CD14-positive monocyte (primary cell): Measurements from ENCODE around the gene IRF6. TPM values are rescaled to one million over a fixed set of nuclear protein-coding genes. Genes with fewer than 3 reads are reported as not detected.
A peak's percentile ranks its signal among the peaks of the same experiment; 100 is the strongest.

Source experiments
- DNase-seq, 3 donors: peaks; one replicate each; pipeline ENCODE4 v3.0.0-alpha.2; 2011 to 2022
- H2AFZ ChIP-seq: 2 replicates; pipeline ENCODE4 v1.6.0; 2012; ENCODE audit warnings: mild to moderate bottlenecking, low read depth, low read length, inconsistent platforms; ENCODE audit not compliant: insufficient read depth, poor library complexity, severe bottlenecking
- H3K27ac ChIP-seq, 2 donors: 1 replicate in 1 of 2; 2 replicates in 1 of 2; pipeline ENCODE4 v1.5.1; 2012 to 2013; ENCODE audit warnings: low read length in 2 of 2, control low read depth in 1 of 2, inconsistent platforms in 1 of 2, low read depth in 1 of 2, mild to moderate bottlenecking in 1 of 2
- H3K27me3 ChIP-seq, 2 donors: one replicate each; pipeline versions ENCODE4 v1.6.0 to v1.6.1; 2011 to 2013; ENCODE audit warnings: low read length in 2 of 2; ENCODE audit not compliant: control insufficient read depth in 2 of 2, insufficient read depth in 2 of 2
- H3K36me3 ChIP-seq, 2 donors: replicated peaks in 1 of 2; 1 replicate in 1 of 2; 2 replicates in 1 of 2; pipeline versions ENCODE4 v1.5.1 to v1.6.1; 2012 to 2013; ENCODE audit warnings: low read length in 2 of 2, control low read depth in 1 of 2, inconsistent platforms in 1 of 2, mild to moderate bottlenecking in 1 of 2; ENCODE audit not compliant: insufficient read depth in 2 of 2, control insufficient read depth in 1 of 2
- H3K4me1 ChIP-seq, 2 donors: 1 replicate in 1 of 2; 2 replicates in 1 of 2; pipeline versions ENCODE4 v1.5.1 to v1.6.1; 2012 to 2013; ENCODE audit warnings: low read length in 2 of 2, control low read depth in 1 of 2, inconsistent platforms in 1 of 2, mild to moderate bottlenecking in 1 of 2, moderate library complexity in 1 of 2; ENCODE audit not compliant: insufficient read depth in 2 of 2, control insufficient read depth in 1 of 2
- H3K4me2 ChIP-seq: replicated peaks from 2 replicates; pipeline ENCODE3; 2012; ENCODE audit warnings: low read length, moderate library complexity, mild to moderate bottlenecking; ENCODE audit not compliant: poor library complexity, severe bottlenecking; ENCODE audit errors: extremely low read depth
- H3K4me3 ChIP-seq, 3 experiments: fragments of 200-600 bp in 1 of 3; sonication (generic) in 1 of 3; replicated peaks in 1 of 3; 1 replicate in 2 of 3; 2 replicates in 1 of 3; pipeline ENCODE4 v1.5.1; 2011 to 2013; ENCODE audit warnings: low read length in 3 of 3, mild to moderate bottlenecking in 3 of 3, control low read depth in 2 of 3, low read depth in 2 of 3, inconsistent platforms in 1 of 3, moderate library complexity in 1 of 3
- H3K79me2 ChIP-seq: 2 replicates; pipeline ENCODE4 v1.6.0; 2012; ENCODE audit warnings: mild to moderate bottlenecking, control low read depth, inconsistent platforms, low read length, moderate library complexity; ENCODE audit not compliant: insufficient read depth
- H3K9ac ChIP-seq: 2 replicates; pipeline ENCODE4 v1.6.0; 2017; ENCODE audit warnings: low read length, mild to moderate bottlenecking; ENCODE audit not compliant: insufficient read depth, poor library complexity, severe bottlenecking
- H3K9me3 ChIP-seq, 2 donors: replicated peaks in 1 of 2; 1 replicate in 1 of 2; 2 replicates in 1 of 2; pipeline versions ENCODE4 v1.5.1 to v1.6.1; 2012 to 2013; ENCODE audit warnings: low read length in 2 of 2, control low read depth in 1 of 2; ENCODE audit not compliant: control insufficient read depth in 1 of 2, insufficient read depth in 1 of 2
- H4K20me1 ChIP-seq: 2 replicates; pipeline ENCODE4 v1.6.0; 2012; ENCODE audit warnings: mild to moderate bottlenecking, low read length, control low read depth, moderate library complexity; ENCODE audit not compliant: insufficient read depth
- H3K27ac Mint-ChIP-seq, 7 donors: one replicate each; pipeline ENCODE4 v1.8.0; 2020; ENCODE audit warnings: mild to moderate bottlenecking in 7 of 7, mixed read lengths in 7 of 7, moderate library complexity in 6 of 7, inconsistent platforms in 2 of 7
- H3K27me3 Mint-ChIP-seq, 3 donors: one replicate each; pipeline ENCODE4 v1.8.0; 2021 to 2022; ENCODE audit warnings: low read depth in 3 of 3, mild to moderate bottlenecking in 3 of 3, mixed read lengths in 3 of 3, moderate library complexity in 3 of 3, inconsistent platforms in 1 of 3
- H3K36me3 Mint-ChIP-seq, 2 donors: one replicate each; pipeline ENCODE4 v1.8.0; 2020; ENCODE audit warnings: mixed read lengths in 2 of 2, inconsistent platforms in 1 of 2, mild to moderate bottlenecking in 1 of 2
- H3K4me1 Mint-ChIP-seq: one replicate; pipeline ENCODE4 v1.8.0; 2020; ENCODE audit warnings: mild to moderate bottlenecking, mixed read lengths
- H3K4me3 Mint-ChIP-seq, 2 donors: one replicate each; pipeline ENCODE4 v1.8.0; 2020; ENCODE audit warnings: mild to moderate bottlenecking in 2 of 2, mixed read lengths in 2 of 2, moderate library complexity in 1 of 2
- H3K9me3 Mint-ChIP-seq, 7 donors: one replicate each; pipeline ENCODE4 v1.8.0; 2020 to 2022; ENCODE audit warnings: mixed read lengths in 7 of 7, mild to moderate bottlenecking in 6 of 7, moderate library complexity in 6 of 7, inconsistent platforms in 2 of 7
- WGBS: methylation state at CpG from one replicate; pipeline ENCODE4 v1.1.5; 2013; ENCODE audit warnings: missing lambda C conversion rate; ENCODE audit not compliant: insufficient coverage; 5-methylcytosine and 5-hydroxymethylcytosine counted together
- intact Hi-C, 2 donors: fragments of 100-400 bp; cut with micrococcal nuclease; formaldehyde crosslinking; loops; one replicate each; pipeline versions ENCODE4 v1.15.0 to v1.15.1; 2023
- polyA plus RNA-seq, 3 donors: library from polyadenylated mRNA; depleted of rRNA in 1 of 3; unstranded in 2 of 3; stranded (reverse) in 1 of 3; fragments of 300-500 nt in 2 of 3; fragments of >200 nt in 1 of 3; fragmentation: Illumina TruSeq in 2 of 3; gene quantifications; 1 replicate in 2 of 3; 2 replicates in 1 of 3; pipeline ENCODE4 v1.2.3, GENCODE V29; 2012 to 2021
- TF ChIP-seq, protein P1 (sequence below): fragments of 200-600 bp; IDR thresholded peaks from one replicate; pipeline ENCODE4 v1.8.0; 2022; ENCODE audit warnings: antibody characterized with exemption, mild to moderate bottlenecking

The IRF6 gene
- polyA plus RNA-seq, 3 donors, result 0.21 to 0.62 (median 0.35) TPM

DNA sequence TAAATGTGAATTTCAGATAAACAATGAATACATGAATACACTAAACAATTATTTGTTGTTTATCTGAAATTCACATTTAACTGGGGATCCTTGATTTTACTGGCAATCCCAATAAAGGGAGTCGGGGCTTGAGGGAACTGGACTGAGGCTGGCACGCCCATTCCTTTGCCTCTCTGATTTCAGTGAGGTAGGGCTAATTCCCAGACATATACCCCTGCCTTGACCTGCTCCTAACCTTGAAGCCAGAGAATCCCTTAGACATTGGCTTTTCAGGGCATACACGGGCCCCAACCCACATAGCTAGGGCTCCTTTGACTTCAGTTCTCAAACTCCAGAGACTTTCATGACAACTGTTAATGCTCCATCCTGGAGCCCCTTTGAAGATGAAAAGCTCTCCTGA is 11.0 kb upstream of the IRF6 start:
- intact Hi-C loops, result no loop called here
- 90% methylated on average over 2 of the region's 3 CpGs for WGBS
- H3K36me3 ChIP-seq, result no peaks in the 10 kb centered on the region

DNA sequence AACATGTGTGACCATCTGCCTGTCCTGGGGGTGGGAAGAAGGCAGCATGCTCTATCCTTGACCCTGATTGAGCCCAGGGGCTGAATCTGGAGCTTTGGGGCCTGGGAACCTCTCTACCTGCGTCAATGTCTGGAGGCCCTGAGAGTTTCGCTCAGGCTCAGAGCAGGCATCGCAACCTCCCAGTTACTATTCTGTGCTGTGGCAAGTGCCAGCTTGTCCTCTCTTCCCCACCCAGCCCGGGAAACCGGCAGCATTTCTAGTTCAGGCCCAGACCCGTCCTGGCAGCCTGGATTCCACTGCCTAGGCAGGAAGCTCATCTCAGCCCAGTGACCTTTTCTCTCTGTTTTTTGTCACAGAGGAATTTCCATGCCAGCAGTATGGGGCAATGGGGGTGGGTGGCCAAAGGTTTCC is 10.0 kb upstream of the IRF6 start:
- Histone ChIP-seq H3K79me2 (no peaks in the 10 kb centered on the region), H3K4me1 (no peaks in the 10 kb centered on the region), H3K27me3 (peaks cover 4 to 7% of the 10 kb centered on the region in 2 donors), H3K4me2 (no peak overlapping the region), H3K4me3 (no peak overlapping the region), H4K20me1 (no peaks in the 10 kb centered on the region), H3K9ac (no peak overlapping the region), H3K27ac (no peak overlapping the region), H3K9me3 (no peaks in the 10 kb centered on the region), H2AFZ (no peak overlapping the region), H3K36me3 (no peaks in the 10 kb centered on the region)
- no peak for DNase-seq
- TF ChIP-seq, protein P1, sequence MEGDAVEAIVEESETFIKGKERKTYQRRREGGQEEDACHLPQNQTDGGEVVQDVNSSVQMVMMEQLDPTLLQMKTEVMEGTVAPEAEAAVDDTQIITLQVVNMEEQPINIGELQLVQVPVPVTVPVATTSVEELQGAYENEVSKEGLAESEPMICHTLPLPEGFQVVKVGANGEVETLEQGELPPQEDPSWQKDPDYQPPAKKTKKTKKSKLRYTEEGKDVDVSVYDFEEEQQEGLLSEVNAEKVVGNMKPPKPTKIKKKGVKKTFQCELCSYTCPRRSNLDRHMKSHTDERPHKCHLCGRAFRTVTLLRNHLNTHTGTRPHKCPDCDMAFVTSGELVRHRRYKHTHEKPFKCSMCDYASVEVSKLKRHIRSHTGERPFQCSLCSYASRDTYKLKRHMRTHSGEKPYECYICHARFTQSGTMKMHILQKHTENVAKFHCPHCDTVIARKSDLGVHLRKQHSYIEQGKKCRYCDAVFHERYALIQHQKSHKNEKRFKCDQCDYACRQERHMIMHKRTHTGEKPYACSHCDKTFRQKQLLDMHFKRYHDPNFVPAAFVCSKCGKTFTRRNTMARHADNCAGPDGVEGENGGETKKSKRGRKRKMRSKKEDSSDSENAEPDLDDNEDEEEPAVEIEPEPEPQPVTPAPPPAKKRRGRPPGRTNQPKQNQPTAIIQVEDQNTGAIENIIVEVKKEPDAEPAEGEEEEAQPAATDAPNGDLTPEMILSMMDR, result no peak
- Mint-ChIP-seq H3K4me1 (peaks cover 2% of the 10 kb centered on the region), H3K27ac (no peak overlapping the region), H3K9me3 (no peaks in the 10 kb centered on the region), H3K36me3 (no peaks in the 10 kb centered on the region), H3K4me3 (peak overlapping the region in 1 of 2 donors; percentile 58), H3K27me3 (peaks cover 3 to 12% (median 6%) of the 10 kb centered on the region in 3 donors)
- 92% methylated on average over 6 of the region's 6 CpGs for WGBS
- intact Hi-C loops, result no loop called here

More for the DNA sequence above, 11.0 kb upstream of the IRF6 start:
- Mint-ChIP-seq H3K4me1 (peaks cover 2% of the 10 kb centered on the region), H3K27ac (no peak overlapping the region), H3K4me3 (no peak overlapping the region), H3K27me3 (peaks cover 3 to 17% (median 6%) of the 10 kb centered on the region in 3 donors), H3K36me3 (no peaks in the 10 kb centered on the region), H3K9me3 (no peaks in the 10 kb centered on the region)
- Histone ChIP-seq H2AFZ (no peak overlapping the region), H3K4me2 (no peak overlapping the region), H3K27me3 (peaks cover 4 to 7% of the 10 kb centered on the region in 2 donors), H3K79me2 (no peaks in the 10 kb centered on the region), H4K20me1 (no peaks in the 10 kb centered on the region), H3K27ac (no peak overlapping the region), H3K9me3 (no peaks in the 10 kb centered on the region), H3K4me1 (no peaks in the 10 kb centered on the region), H3K4me3 (no peak overlapping the region), H3K9ac (no peak overlapping the region)
- DNase-seq, result no peak
- TF ChIP-seq, protein P1, result no peak
